Lower leg skin (tissue), 4 donors: ENCODE results near the gene SIK2. TPM values are rescaled to one million over a fixed set of nuclear protein-coding genes. Genes with fewer than 3 reads are reported as not detected.

Experiments
- DNase-seq, 2 donors: peaks; one replicate each; pipeline ENCODE4 v3.0.0-alpha.2; 2019; ENCODE audit warnings: low spot score in 2 of 2
- H3K4me3 ChIP-seq: fragments of 200-600 bp; sonication (generic); 2 replicates; pipeline ENCODE4 v1.5.1; 2017; ENCODE audit warnings: mild to moderate bottlenecking, low read depth; ENCODE audit not compliant: poor library complexity, severe bottlenecking
- CTCF ChIP-seq, 3 donors: fragments of 450-650 bp; IDR thresholded peaks; one replicate each; pipeline ENCODE4 v1.5.1; 2016; ENCODE audit warnings: antibody characterized with exemption in 3 of 3, mild to moderate bottlenecking in 3 of 3, moderate library complexity in 2 of 3
- POLR2A ChIP-seq, 2 donors: fragments of 450-650 bp; IDR thresholded peaks; one replicate each; pipeline ENCODE4 v1.6.1; 2016 to 2017; ENCODE audit warnings: antibody characterized with exemption in 2 of 2, mild to moderate bottlenecking in 1 of 2, moderate library complexity in 1 of 2
- WGBS, 2 donors: methylation state at CpG; one replicate each; pipeline ENCODE4 v1.1.5; 2018; 5-methylcytosine and 5-hydroxymethylcytosine counted together
- intact Hi-C: fragments of 100-400 bp; cut with DNase I; formaldehyde crosslinking; loops from one replicate; pipeline ENCODE4 v1.15.0; 2023; ENCODE audit warnings: low total_unique reads
- total RNA-seq, 4 donors: library from RNA; depleted of rRNA; stranded (reverse); fragments of >200 nt; gene quantifications; one replicate each; pipeline ENCODE4 v1.1.0, GENCODE V29; 2016

SIK2 gene
- total RNA-seq, 4 donors from 2014 or later: 15.4 to 19.5 (median 18.9) TPM

- WGBS, 2 donors: 78 to 79% methylated on average over 3 of the region's 3 CpGs
- no peak for DNase-seq
- no peak for TF ChIP-seq POLR2A (IDR thresholded peaks at IDR 0.05)
- no peak for TF ChIP-seq CTCF (IDR thresholded peaks at IDR 0.05)
- intact Hi-C loops: no loop called here
- no peak overlapping the region for H3K4me3 ChIP-seq
Measured at GRCh38 chr11:111633248-111633647, 31.0 kb downstream of the SIK2 start.

- H3K4me3 ChIP-seq: no peak overlapping the region
- WGBS, 2 donors: 40 to 43% methylated on average over 3 of the region's 3 CpGs
- TF ChIP-seq POLR2A (IDR thresholded peaks at IDR 0.05) (no peak), CTCF (IDR thresholded peaks at IDR 0.05) (no peak)
- no peak for DNase-seq
- intact Hi-C loops: no loop called here
Measured at GRCh38 chr11:111633756-111634362, 31.6 kb downstream of the SIK2 start.

- intact Hi-C loops: no loop called here
- DNase-seq: no peak
- TF ChIP-seq POLR2A (IDR thresholded peaks at IDR 0.05) (no peak), CTCF (IDR thresholded peaks at IDR 0.05) (no peak)
- 53% methylated on average over 5 of the region's 5 CpGs for WGBS, 2 donors
- H3K4me3 ChIP-seq: no peak overlapping the region
Measured at GRCh38 chr11:111634981-111635705, 32.9 kb downstream of the SIK2 start.

GRCh38 chr11:111635706-111636045 is 33.4 kb downstream of the SIK2 start:
- no peak for DNase-seq
- WGBS, 2 donors: 14 to 20% methylated on average over 1 of the region's 1 CpG
- no peak for TF ChIP-seq POLR2A (IDR thresholded peaks at IDR 0.05)
- TF ChIP-seq CTCF (IDR thresholded peaks at IDR 0.05): no peak
- intact Hi-C loops: no loop called here
- H3K4me3 ChIP-seq: no peak overlapping the region

- no peak for TF ChIP-seq CTCF (IDR thresholded peaks at IDR 0.05)
- no peak for TF ChIP-seq POLR2A (IDR thresholded peaks at IDR 0.05)
- no peak overlapping the region for H3K4me3 ChIP-seq
- 94 to 96% methylated on average over 4 of the region's 4 CpGs for WGBS, 2 donors
- intact Hi-C loops: no loop called here
- no peak for DNase-seq
Measured at GRCh38 chr11:111637885-111638284, 35.6 kb downstream of the SIK2 start.
